Hepatic stellate cell (primary cell): ENCODE measurements around the gene FCRL6.

Experiments
- DNase-seq: peaks from one replicate; pipeline ENCODE4 v3.0.0; 2011; ENCODE audit warnings: low spot score

FCRL6 gene

DNA sequence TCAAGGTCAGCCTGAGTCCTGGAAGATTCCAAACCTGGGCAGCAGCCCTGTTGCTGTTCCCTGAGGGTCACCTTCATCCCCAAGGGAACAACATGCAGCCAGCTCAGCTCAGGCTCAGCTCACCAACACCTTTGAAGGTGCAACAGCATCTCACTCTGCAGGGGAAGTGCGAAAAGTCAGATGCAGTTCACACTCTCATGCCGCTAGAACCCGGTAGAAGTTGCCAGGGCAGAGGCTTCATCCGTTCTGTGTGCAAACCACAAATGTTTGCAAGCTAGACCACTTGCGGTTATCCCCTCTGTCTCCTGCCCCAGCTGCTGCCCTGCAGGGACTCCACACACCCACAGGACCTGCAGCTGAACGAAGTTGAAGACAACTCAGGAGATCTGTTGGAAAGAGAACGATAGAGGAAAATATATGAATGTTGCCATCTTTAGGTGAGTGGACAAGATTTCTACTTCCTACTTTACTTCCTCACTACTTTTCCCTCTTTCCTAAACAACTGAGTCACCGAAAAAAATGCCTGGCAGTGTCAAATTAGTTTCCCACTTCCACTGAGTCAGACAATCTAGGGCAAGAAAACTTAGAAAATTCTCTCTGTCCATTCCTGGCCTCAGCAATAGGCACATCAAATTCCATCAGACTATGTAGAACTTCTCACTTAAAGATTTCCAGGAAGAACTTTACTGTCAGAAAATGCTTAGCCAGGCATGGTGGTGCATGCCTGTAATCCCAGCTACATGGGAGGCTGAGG, 1.8 kb upstream of the FCRL6 start:
- no peak for DNase-seq

DNA sequence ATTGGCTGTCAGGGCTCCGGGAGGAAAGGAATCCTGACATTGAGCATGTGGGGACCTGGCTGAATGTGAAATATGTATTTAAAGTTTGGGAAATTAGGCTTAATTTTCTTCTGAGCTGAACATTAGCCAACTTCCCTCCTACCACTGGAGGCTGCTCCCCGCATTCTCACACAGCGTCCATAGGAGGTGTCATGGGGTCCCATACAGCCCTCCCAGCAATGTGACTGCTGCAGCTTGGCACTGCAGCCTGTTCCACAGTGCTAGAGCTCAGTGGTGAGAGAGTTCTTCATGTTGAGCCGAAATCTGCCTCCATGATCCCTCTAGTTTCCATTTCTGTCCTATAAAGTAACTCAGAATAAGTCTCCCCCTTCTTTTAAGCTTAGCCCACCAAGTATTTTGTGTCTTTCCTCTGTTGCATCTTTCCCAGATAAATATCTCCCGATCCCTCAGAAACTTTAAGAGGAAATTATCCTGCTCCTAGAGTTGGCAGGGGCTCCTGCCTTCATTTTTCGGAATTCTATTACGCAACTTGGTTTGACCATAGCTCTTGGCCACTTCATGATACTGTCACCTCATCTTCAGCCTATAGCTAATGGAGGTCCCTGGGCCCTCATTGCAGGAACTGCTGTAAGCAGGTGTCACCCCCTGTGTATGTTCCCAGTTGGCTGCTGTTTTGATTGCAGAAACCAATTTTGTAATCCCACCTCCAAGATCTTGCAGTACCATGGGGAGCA, 2.0 kb downstream of the FCRL6 start:
- no peak for DNase-seq

DNA sequence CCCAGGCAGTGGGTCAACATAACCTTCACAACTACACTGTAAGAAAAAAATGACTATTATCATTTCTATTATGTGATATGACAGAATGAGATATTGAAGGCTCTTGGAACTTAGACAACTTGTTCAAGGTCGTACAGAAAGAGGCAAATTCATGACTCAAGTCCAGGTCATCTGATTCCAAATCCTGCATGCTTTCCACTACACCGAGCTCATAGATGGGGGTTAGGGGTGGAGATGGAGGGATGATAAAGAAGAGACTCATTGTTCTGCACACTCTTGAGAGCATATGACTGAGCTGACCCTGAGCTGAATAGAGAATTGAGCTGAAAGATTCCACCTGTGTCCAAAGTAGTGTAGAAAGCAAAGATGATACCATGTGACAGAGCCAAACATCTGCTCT, 2.8 kb downstream of the FCRL6 start:
- DNase-seq = no peak

DNA sequence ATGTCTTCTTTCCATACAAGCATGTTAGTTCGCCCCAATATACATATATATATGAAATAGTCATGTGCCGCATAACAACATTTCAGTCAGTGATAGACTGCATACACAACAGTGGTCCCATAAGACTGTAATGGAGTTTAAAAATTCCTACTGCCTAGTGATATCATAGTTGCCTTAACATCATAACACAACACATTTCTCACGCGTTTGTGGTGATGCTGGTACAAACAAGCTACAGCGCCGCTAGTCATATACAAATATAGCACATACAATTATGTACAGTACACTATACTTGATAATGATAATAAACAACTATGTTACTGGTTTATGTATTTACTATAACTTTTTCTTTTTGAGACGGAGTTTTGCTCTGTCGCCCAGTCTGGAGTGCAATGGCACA, 13.8 kb downstream of the FCRL6 start:
- no peak for DNase-seq

DNA sequence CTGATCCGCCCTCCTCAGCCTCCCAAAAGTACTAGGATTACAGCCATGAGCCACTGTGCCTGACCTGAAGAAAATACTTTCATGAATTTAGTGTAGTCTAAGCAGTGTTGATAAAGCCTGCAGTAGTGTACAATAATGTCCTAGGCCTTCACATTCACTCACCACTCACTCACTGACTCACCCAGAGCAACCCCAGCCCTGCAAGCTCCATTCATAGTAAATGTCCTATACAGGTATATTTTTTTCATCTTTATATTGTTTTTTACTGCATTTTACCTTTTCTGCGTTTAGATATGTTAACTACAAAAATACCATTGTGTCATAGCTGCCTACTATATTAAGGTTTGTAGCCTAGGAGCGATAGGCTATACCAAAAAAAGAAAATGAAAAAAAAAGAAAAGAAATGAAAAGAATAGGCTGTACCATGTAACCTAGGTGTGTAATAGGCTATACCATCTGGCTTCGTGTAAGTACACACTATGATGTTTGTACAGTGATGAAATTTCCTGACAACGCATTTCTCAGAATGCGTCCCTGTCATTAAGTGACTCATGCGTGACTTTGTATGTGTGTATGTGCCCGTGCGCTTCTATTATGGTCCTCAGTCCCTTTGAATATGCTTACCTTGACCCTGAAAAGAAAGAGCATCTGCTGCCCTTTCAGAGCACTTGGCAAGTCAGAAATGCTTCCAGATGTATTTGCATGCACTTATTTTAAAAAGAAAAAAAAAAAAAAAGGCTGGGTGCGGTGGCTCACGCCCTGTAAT, 15.3 kb downstream of the FCRL6 start:
- no peak for DNase-seq

DNA sequence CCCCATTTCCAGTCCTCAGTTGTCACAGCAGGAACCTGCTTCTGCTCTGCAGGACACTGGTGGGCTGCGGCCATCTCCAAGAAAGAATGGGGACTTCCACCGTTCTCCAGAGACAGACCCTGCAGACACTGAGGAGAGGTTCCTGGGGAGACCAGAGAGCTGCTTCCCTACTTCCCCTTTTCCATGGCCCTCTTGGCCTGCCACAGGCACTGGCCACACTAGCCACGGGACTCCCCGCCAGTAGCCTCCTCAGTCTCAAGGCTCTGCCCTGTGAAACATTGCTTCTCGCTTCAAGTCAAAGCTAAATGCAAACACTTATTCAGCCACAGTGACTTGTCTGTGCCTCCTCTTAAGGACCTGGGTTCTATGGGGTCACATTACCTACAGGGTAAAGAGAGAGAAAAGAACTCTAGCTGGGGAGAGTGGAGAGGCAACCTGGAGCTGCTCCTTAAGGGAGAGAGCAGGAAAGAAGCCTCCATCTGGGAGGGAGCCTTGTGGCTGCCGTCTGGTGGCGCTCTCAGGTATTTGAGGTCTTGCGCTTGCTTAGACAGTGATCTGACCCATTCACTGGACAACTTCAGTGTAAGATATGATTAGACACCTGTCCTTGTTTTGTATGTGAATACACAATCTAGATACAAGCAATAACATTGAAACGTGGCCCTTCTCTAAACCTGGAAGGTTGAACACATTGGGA, 19.2 kb downstream of the FCRL6 start:
- DNase-seq = peak; percentile 55

DNA sequence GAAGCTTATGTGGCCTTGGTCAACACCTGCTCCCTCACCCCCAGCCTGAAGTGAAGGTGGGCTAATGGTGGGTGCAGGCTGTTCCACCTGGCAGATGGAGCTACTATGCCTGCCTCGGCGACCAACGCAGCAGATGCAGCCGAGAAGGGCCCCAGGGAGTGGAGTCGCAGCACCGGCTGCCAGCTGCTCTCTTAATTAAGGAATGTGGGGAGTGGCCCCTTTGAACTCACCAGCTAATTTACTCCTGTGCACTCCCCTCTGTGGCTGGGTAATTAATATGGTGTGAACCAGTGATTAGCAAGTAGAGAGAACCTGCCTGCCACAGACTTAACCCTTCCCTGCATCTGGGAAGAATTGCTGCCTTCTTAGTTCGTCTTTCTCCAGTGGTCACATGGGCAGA, 21.2 kb downstream of the FCRL6 start:
- DNase-seq = no peak

DNA sequence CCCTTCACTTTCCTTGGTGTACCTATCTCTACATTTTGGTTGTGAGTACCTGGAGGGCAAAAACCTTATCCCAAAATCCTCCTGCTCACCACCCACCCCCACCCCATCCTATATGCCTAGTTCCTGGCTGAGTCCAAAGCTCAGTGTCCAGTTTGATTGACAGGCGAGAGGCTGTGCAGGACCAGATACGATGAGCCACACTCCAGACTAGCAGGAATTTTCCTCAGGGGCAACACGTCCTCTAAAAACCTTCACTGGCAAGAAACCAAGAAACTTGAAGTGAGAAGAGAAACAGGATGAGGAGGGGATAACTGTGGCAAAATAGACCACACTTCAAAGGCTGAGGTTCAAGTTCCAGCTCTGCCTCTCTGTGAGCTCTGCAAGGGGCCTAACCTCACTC, 23.4 kb downstream of the FCRL6 start:
- DNase-seq = no peak

DNA sequence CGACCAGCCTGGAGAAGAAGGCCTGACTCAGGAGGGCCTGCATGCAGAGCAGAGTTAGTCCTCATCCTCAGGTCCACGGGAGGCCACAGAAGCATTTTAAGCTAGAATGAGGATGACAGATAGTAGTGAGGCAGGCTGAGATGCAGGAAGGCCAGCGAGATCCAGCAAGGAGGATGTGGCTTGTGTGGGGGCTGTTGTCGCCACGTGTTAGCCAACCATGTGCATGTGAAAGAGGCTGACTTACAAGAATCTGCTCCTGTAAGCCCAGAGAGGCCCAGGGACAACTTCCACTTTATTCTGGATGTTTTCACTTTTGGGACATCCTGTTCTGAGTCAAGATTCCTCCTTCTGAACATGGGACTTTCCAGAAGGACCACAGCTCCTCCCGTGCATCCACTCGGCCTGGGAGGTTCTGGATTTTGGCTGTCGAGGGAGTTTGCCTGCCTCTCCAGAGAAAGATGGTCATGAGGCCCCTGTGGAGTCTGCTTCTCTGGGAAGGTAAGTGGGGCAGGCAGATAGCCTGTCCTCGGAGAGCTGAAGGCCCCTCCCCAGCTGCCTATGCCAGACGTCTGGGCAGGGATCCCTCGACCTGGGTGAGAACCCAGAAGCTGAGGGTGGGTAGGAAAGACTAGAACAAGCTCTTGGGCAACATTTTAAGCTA, 24.4 kb downstream of the FCRL6 start, which contains the start of gene SLAMF8:
SLAMF8 (plus strand) TSS at position 433 of the 661 bp plus-strand sequence; CDS start at position 459, 26 bp downstream.
- DNase-seq = no peak

DNA sequence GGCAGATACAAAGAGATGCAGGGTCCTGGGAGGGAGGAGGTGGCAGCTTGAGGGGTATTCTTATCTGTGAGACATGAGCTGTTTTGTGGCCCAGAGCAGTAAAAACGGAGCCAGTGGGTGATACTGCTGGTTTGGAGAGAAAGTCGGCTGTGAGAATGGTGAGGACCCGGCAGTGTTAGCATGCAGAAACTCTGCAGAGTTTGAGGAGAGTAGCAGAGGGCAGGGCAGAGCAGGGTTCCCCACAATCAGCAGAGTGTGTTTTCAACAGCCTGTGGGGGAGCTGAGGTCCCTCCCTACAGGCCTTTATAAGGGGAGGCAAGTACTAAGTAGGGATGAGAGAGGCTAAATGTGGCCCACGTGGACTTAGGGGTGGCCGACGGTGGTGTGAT, 24.9 kb downstream of the FCRL6 start:
- DNase-seq = no peak

DNA sequence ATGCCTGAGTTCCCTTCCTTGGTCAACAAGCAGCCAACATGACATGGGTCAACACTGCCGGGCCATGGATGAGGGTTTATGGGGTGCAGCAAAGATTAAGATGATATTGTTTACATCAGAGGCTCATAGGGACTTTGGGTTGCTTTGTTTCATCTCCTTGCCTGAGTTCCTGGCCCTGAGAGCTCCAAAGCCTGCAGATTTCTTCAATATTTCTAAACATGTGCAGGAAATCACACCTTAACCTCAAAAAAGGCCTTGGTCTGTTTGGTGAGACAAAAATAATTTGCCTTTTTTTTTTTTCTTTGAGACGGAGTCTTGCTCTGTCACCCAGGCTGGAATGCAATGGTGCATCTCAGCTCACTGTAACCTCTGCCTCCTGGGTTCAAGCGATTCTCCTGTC, 25.4 kb downstream of the FCRL6 start:
- no peak for DNase-seq

DNA sequence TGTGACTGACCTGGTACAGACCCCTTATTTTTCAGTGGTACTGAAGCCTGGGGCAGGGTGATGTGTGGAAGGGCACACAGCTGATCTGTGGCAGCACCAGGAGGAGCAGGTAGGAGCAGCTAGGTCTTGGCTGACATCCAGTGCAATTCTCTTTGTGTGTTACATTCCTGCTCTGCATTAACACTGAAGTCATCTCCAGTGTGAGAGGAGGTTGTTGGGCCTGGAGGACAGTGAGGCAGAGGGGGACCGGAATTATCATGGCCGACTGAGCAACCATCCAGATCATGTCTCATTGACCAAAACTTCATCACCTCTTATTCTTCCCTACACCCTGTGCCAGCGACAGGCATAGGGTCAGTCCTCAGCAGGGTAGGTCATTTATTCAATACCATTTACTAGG, 26.0 kb downstream of the FCRL6 start:
- no peak for DNase-seq

DNA sequence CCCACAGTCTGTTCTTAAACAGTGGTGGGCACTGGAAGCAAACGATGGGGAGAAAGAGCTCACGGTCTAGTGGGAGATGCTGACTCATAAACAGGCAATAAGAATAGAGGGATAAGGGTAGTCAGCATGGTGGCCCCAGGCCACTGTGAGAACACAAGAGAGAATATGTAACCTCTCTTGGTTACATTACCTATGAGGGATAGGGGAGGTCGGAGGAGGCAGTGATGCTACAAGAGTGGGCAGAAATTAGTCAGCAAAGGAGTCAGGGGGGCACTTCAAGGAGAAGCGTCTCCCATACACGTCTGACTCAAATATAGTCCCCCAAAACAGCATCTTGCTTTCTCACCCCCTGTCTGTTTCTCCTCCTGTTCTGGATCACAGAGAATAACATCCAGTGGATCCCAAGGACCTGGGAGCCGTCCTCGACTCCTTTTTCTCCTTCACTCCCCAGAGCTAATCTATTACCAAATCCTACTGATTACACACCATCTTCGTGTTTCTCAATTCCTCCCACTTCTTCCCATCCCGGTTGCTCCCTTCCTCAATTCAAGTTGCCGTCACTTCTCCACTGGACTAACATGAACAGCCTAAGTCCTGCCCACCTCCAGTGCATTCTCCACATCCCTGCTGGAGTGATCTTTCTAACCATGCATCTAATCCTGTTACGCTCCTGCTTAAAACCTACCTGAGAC, 26.6 kb downstream of the FCRL6 start:
- no peak for DNase-seq

DNA sequence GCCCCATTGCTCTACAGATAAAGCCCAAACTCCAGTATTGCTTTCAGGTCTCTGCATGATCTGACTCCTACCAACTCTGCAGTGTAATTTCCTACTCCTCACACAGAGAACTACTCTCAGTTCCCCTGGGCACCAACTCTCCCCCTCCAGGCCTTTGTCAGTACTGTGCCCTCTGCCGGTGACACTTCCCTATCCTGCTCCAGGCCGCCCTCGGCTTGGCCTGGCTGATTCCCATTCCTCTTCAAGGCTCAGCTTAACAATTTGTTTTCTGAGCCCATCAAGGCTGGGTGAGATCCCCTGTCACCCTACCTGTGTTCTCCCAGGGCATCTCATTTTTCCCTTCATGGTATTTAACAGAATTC, 27.1 kb downstream of the FCRL6 start:
- peak; percentile 32 for DNase-seq

DNA sequence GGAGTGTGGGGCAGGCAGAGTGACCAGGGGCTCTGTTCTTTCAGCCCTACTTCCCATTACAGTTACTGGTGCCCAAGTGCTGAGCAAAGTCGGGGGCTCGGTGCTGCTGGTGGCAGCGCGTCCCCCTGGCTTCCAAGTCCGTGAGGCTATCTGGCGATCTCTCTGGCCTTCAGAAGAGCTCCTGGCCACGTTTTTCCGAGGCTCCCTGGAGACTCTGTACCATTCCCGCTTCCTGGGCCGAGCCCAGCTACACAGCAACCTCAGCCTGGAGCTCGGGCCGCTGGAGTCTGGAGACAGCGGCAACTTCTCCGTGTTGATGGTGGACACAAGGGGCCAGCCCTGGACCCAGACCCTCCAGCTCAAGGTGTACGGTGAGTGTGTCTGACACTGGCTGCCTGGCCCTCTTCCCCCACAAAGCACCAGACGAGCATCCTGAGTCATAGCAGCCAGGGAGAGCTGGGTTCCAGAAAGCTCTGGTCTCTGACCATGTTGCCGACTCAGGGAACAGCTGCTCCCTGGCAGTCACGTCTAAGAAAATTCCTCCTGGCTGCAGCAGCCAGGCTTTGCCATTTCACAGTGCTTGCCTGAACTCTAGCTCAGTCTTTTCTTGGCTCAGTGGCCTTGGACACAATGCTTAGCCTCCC, 27.8 kb downstream of the FCRL6 start:
- DNase-seq = peak; percentile 50

DNA sequence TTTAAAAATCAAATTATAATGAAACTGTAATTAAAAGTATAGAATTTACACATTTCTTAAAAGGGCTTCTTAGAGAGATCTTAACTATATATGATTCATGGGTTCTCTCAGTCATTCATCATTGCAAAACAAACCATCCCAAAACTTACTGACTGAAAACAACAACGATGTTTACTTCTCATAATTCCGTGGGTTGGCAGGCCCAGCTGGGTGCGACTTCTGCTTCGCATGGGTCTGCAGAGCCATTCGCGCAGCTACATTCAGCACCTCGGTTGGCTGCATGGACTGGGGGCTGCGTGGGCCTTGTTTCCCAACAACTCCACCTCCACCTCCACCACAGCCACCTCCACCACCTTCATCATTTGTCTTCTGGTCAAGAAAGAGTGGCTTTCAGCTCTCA, 28.6 kb downstream of the FCRL6 start:
- DNase-seq = no peak

DNA sequence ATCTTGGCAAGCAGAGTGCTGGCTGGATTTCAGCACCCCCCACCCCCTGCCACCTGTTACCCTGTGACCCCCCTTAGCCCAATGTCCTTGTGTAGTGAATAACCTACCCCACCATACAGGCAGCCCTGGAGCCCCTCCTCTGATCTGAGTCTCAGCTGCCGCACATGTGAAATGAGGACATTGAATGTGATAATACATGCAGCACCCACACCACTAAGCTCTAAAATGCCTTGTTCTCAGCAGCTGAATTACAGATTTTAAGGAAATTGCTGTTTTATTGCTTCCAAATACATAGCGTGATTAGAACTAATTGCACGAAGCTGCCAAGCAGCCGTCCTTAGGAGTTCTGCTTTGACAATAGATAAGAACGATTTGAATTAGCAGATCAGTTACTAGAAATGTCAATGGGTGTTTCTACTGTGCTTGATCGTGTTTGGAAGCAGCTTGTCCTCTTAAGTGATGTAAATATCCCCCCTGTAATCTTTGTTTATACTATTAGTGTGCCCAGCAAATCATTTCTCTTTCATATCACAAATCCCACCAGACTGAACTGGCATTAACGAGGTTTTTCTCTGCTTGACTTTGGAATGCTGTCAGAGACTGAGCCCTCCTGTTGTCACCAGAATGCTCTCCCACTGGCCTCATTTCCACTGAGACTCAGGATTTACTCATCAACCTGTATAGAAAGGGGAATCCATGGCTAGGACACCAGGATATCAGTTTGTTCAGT, 29.4 kb downstream of the FCRL6 start:
- DNase-seq = no peak

DNA sequence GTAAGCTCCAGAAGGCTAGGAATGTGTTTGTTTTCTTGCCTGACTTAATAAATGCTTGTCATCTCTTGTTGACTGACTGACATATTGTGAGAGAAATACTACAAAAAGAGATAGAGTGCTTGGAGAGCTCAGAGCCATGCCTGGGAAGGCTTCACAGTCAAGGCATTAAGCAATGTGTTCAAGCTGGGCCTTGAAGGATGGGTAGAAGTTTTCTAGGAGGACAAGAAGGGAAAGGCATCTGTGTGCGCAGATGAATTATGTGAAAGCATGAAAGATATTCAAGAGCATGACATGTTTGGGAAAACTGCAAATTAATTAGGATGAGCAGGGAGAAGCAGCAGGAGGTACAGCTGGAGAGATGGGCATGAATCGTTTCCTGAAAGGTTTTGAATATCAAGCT, 30.1 kb downstream of the FCRL6 start:
- DNase-seq = no peak

DNA sequence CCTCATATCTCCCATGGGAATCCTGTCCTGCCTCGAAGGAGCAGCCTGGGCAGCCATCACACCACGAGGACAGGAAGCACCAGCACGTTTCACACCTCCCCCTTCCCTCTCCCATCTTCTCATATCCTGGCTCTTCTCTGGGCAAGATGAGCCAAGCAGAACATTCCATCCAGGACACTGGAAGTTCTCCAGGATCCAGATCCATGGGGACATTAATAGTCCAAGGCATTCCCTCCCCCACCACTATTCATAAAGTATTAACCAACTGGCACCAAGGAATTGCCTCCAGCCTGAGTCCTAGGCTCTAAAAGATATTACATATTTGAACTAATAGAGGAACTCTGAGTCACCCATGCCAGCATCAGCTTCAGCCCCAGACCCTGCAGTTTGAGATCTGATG, 33.2 kb downstream of the FCRL6 start:
- no peak for DNase-seq
